HG03457 (cell line): ENCODE results near the gene STRN4.

ENCODE experiments used
- ATAC-seq: cut with Tn5 transposase; IDR thresholded peaks from one replicate; pipeline ENCODE4 v1.9.1; 2021; ENCODE audit warnings: moderate number of reproducible peaks; ENCODE audit not compliant: unreplicated experiment

STRN4 gene

GRCh38 chr19:46727757-46728156, 18.5 kb downstream of the STRN4 start:
- ATAC-seq: no peak

DNA sequence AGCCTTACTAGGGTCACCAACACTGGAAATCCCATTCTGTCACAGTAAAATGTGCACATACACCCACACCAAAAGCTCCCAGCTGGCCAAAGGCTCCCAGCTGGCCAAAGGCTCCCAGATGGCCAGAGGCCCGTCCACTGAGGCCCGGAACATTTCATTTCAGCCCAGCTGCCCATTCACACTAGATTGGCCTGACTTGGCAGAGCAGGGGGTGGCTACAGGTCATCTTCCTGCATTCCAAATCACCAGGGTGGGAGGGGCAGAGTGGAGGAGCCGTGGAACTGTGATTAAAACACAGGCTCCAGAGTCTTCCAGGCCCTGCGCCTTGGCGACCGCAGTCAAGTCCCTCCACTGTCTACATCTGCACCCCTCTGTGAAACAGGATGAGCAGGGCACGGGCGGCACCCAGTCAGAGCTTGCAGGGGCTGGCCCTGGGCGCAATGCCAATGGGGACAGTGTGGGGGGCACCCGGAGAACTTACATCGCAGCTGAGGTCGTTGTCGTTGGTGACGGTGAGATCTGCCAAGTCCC, 19.2 kb downstream of the STRN4 start:
- ATAC-seq: no peak

DNA sequence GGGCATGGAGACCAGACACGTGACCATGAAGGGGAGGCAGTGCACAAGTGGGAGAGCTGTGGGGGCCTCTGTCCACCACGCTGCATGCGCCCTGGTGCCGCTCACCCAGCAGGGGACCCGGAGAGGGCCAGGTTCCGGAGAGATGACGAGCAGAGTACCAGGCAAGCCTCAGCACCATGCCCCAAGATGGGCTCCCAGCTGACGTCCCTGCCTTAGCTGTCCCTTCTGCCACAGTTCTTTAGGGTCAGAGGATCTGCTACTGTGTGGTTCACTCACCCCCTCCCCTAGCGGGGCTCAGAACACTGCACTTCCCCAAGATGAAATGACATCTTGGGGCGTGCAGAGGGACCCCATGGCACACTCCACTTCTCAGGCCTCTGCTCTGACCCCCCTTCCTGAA, 19.7 kb downstream of the STRN4 start:
- no peak for ATAC-seq

GRCh38 chr19:46725859-46726393, 20.3 kb downstream of the STRN4 start:
- no peak for ATAC-seq

DNA sequence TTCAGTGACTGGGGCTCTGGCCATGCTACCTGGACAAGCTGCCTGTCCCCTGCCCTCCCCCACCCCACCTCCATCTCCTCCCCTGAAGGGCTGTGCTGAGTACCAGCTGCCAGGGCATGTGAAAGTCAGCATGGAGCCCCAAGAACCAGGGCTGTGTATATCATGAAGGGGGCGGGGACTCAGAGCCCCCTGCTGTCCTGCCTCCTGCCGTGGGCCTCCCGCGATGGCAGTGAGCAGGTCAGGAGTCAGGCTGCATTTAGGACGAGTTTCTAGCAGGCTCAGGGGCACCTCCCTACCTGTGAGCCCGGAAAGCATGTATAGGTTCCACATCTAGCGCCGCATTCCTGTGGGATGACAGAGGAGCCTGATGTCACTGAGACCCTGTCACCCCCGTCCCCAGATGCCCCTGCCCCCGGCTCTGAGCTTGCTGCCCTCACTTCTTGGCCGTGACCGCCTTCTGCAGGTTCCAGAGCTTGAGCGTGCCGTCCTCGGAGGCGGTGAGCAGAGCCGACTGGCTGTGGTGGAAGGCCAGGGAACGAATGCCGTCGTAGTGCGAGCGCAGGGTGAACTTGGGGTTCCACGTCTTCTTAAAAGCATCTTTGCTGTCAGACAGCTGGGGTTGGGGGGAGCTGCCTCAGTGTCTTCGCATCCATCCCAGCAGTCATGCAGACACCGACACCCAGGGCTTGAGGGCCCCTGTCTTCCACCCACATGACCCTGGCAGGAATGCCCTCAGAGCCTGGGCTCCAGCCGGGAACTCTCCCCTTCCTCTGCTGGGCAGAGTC, 21.0 kb downstream of the STRN4 start:
- no peak for ATAC-seq

- no peak for ATAC-seq
Observed at GRCh38 chr19:46724468-46724867, 21.8 kb downstream of the STRN4 start.

GRCh38 chr19:46723471-46723870, 22.8 kb downstream of the STRN4 start:
- no peak for ATAC-seq

- no peak for ATAC-seq
Observed at GRCh38 chr19:46723023-46723461, 23.2 kb downstream of the STRN4 start.

DNA sequence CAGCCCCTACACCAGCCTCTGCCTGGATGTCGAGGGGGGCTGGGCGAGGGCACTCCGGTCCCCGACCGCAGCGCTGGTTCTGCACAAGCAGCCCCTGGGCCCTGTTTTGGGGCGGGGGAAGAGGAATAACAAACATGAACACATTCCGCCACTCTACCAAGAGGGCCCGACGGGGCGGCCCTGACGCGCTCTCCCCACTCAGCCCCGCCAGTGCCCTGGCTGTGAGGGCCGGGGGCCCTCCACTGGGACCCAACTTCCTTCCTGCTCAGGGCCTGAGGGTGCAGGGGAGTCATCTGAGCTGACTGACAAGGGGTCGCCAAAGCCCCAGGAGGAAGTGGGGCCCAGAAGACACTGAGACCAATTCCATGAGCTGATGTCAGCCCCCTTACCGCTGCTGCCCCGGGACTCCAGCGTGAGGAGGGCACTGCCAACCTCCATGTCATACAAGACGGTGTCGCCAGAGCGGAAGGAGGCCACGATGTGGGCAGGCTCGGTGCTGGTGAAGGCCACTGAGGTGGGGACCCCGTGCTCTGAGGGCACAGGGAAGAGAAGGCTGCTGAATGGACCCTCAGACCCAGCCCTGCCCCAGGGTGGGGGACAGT, 23.7 kb downstream of the STRN4 start:
- no peak for ATAC-seq

DNA sequence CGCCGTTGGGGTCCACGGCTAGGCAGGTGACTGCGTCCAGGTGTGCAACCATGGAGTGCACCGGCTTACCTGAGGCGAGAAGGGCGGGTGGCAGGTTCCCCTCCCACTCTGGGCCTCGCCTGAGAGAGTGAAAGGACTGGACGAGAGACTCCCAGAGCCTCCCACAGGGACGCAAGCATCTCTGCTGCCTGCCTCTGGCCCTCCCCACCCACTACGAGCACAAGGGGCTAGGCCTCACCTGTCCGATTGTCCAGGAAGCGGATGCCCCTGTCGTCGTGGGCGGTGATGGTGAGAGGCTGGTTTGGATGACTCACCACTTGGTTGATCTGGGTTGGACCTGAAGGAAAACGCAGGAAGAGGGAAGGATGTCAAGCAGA, 24.3 kb downstream of the STRN4 start:
- no peak for ATAC-seq

- no peak for ATAC-seq
Observed at GRCh38 chr19:46721269-46722003, 24.8 kb downstream of the STRN4 start.

- no peak for ATAC-seq
Observed at GRCh38 chr19:46720503-46721239, 25.6 kb downstream of the STRN4 start.

GRCh38 chr19:46719629-46720502, 26.4 kb downstream of the STRN4 start:
- ATAC-seq: no peak

GRCh38 chr19:46718934-46719622, 27.2 kb downstream of the STRN4 start:
- ATAC-seq: no peak

- ATAC-seq: no peak
Observed at GRCh38 chr19:46718157-46718933, 27.9 kb downstream of the STRN4 start.

DNA sequence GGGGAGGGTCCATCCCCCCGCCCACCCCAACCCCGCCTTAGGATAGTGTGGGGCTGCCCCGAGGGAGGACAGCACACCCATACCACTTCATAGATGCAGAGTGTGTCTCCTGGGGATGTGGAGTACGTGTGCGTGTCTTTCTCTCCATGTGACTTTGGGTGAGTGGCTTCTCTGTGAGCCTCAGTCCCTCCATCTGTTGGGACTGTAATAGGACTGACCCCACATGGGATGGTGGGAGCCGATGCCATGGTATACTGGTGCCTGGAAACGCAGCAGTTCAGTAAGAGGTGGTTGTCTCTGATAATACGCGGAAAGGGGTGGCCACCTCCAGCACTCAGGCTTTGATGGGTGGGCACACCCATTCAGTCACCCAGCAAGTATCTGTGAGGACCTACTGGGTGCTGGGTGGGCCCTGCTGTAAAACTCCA, 28.5 kb downstream of the STRN4 start:
- ATAC-seq: no peak

GRCh38 chr19:46717034-46717715, 29.1 kb downstream of the STRN4 start, which contains the start of gene PRKD2:
Gene PRKD2 (minus strand): TSS chr19:46717114. CDS start chr19:46716370, 744 bp downstream.
- no peak for ATAC-seq

DNA sequence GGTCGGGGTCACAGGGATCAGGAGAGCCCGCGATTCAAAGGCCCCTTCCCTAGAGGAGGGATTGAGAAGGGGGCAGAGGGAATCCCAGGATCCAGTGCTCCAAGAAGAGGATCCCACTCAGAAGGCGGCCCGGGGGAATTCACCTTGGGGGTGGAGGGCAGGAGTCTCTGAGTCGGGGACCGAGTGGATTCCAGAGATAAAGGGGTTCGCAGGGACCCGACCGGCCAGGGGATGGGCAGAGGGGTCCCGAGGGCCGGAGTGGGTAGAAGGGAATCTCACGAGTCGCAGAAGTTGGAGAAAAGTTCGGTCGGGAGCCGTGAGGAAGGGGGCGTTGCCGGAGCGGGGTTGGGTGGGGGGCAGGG, 29.6 kb downstream of the STRN4 start:
- no peak for ATAC-seq
